Upper lobe of right lung (tissue), 1 donor: Measurements from ENCODE around the gene EXD3. TPM values are rescaled to one million over a fixed set of nuclear protein-coding genes. Genes with fewer than 3 reads are reported as not detected.

Source experiments
- ATAC-seq: fragments of 200-7000 bp; cut with Tn5 transposase; one replicate; pipeline ENCODE4 v1.9.1; 2020; ENCODE audit warnings: mild to moderate bottlenecking, moderate library complexity
- DNase-seq: peaks from one replicate; pipeline ENCODE4 v3.0.0-alpha.2; 2020
- H3K27ac ChIP-seq: fragments of 200-600 bp; one replicate; pipeline ENCODE4 v1.8.0; 2022
- H3K27me3 ChIP-seq: fragments of 200-600 bp; one replicate; pipeline ENCODE4 v1.8.0; 2022; ENCODE audit warnings: mild to moderate bottlenecking
- H3K36me3 ChIP-seq: fragments of 200-600 bp; one replicate; pipeline ENCODE4 v1.8.0; 2022
- H3K4me1 ChIP-seq: fragments of 200-600 bp; one replicate; pipeline ENCODE4 v1.8.0; 2022
- H3K4me3 ChIP-seq: fragments of 200-600 bp; one replicate; pipeline ENCODE4 v1.8.0; 2022; ENCODE audit warnings: mild to moderate bottlenecking
- H3K9me3 ChIP-seq: fragments of 200-600 bp; one replicate; pipeline ENCODE4 v1.8.0; 2022
- CTCF ChIP-seq: fragments of 200-600 bp; IDR thresholded peaks from one replicate; pipeline ENCODE4 v1.8.0; 2022; ENCODE audit warnings: antibody characterized with exemption
- intact Hi-C: fragments of 100-400 bp; cut with DNase I; formaldehyde crosslinking; loops from one replicate; pipeline ENCODE4 v1.11.0; 2022
- total RNA-seq: library from RNA; stranded (reverse); fragmentation: NEBNext Ultra II Directional; extraction: Animal tissue kit (Norgen Biotek cat#: 25700); gene quantifications from one replicate; pipeline ENCODE4 v1.2.1, GENCODE V29; 2021
- donor health status: DM: no; HTN: yes; CAD: no; lungs with severe emphysema.

EXD3 gene
- total RNA-seq, 1 donor from 2014 or later: 27.3 TPM

GRCh38 chr9:137404961-137405567 is 17.9 kb downstream of the EXD3 start:
- Histone ChIP-seq H3K4me3 (no peak overlapping the region), H3K36me3 (no peaks in the 10 kb centered on the region), H3K9me3 (no peaks in the 10 kb centered on the region), H3K4me1 (peaks cover 10% of the 10 kb centered on the region), H3K27me3 (no peaks in the 10 kb centered on the region), H3K27ac (no peak overlapping the region)
- intact Hi-C loops: loop anchor here (10.0 kb wide), 1 partner anchor 110 kb away; no protein-coding TSS in a partner anchor
- TF ChIP-seq CTCF: no peak
- ATAC-seq (no peak), DNase-seq (no peak)

GRCh38 chr9:137403269-137403668 is 19.7 kb downstream of the EXD3 start:
- Histone ChIP-seq H3K27ac (no peak overlapping the region), H3K4me1 (peaks cover 10% of the 10 kb centered on the region), H3K36me3 (no peaks in the 10 kb centered on the region), H3K9me3 (no peaks in the 10 kb centered on the region), H3K27me3 (no peaks in the 10 kb centered on the region), H3K4me3 (no peak overlapping the region)
- intact Hi-C loops: loop anchor here (10.0 kb wide), 1 partner anchor 108 kb away; no protein-coding TSS in a partner anchor
- ATAC-seq (no peak), DNase-seq (no peak)
- TF ChIP-seq CTCF: no peak

GRCh38 chr9:137402746-137403145 is 20.2 kb downstream of the EXD3 start:
- H3K27me3 ChIP-seq: no peaks in the 10 kb centered on the region
- intact Hi-C loops: loop anchor here (10.0 kb wide), 1 partner anchor 108 kb away; no protein-coding TSS in a partner anchor
- no peaks in the 10 kb centered on the region for H3K9me3 ChIP-seq
- no peak overlapping the region for H3K27ac ChIP-seq
- ATAC-seq: no peak
- H3K36me3 ChIP-seq: no peaks in the 10 kb centered on the region
- H3K4me1 ChIP-seq: peaks cover 10% of the 10 kb centered on the region
- H3K4me3 ChIP-seq: no peak overlapping the region
- no peak for TF ChIP-seq CTCF
- no peak for DNase-seq

GRCh38 chr9:137398561-137399468 is 24.1 kb downstream of the EXD3 start:
- no peak for ATAC-seq
- Histone ChIP-seq H3K36me3 (no peaks in the 10 kb centered on the region), H3K4me3 (no peak overlapping the region), H3K27ac (no peak overlapping the region), H3K27me3 (no peaks in the 10 kb centered on the region), H3K4me1 (no peaks in the 10 kb centered on the region), H3K9me3 (no peaks in the 10 kb centered on the region)
- no peak for TF ChIP-seq CTCF
- DNase-seq: no peak
- intact Hi-C loops: no loop called here

- Histone ChIP-seq H3K4me1 (no peaks in the 10 kb centered on the region), H3K36me3 (no peaks in the 10 kb centered on the region), H3K27ac (no peak overlapping the region), H3K27me3 (no peaks in the 10 kb centered on the region), H3K9me3 (no peaks in the 10 kb centered on the region), H3K4me3 (no peak overlapping the region)
- DNase-seq (no peak), ATAC-seq (no peak)
- intact Hi-C loops: no loop called here
- TF ChIP-seq CTCF: no peak
These were observed 25.1 kb downstream of the EXD3 start for GRCh38 chr9:137397675-137398423.
